Neural progenitor cell (in vitro differentiated cells): ENCODE measurements around the gene PSEN2. TPM values are rescaled to one million over a fixed set of nuclear protein-coding genes. Genes with fewer than 3 reads are reported as not detected.

ENCODE experiments used
- DNase-seq: peaks from one replicate; pipeline ENCODE4 v3.0.0-alpha.2; 2016; ENCODE audit warnings: low spot score
- H2AFZ ChIP-seq: fragments of 200-600 bp; sonication (generic); replicated peaks from 2 replicates; pipeline ENCODE4 v1.6.1; 2016; ENCODE audit warnings: antibody characterized with exemption
- H3F3A ChIP-seq: fragments of 200-600 bp; sonication (generic); 2 replicates; pipeline ENCODE4 v1.6.1; 2016; ENCODE audit warnings: antibody characterized with exemption, low read depth
- H3K27ac ChIP-seq: fragments of 200-600 bp; sonication (generic); 2 replicates; pipeline ENCODE4 v1.5.1; 2016; ENCODE audit warnings: mild to moderate bottlenecking
- H3K27me3 ChIP-seq: fragments of 200-600 bp; sonication (generic); 2 replicates; pipeline ENCODE4 v1.6.1; 2016; ENCODE audit warnings: mild to moderate bottlenecking, moderate library complexity
- H3K36me3 ChIP-seq: fragments of 200-600 bp; sonication (generic); 2 replicates; pipeline ENCODE4 v1.5.1; 2016
- H3K4me1 ChIP-seq: fragments of 200-600 bp; sonication (generic); 2 replicates; pipeline ENCODE4 v1.6.1; 2016; ENCODE audit warnings: mixed run types
- H3K4me2 ChIP-seq: fragments of 200-600 bp; sonication (generic); 2 replicates; pipeline ENCODE4 v1.6.1; 2016
- H3K4me3 ChIP-seq: fragments of 200-600 bp; sonication (generic); 2 replicates; pipeline ENCODE4 v1.5.1; 2016
- H3K79me2 ChIP-seq: fragments of 200-600 bp; sonication (generic); 2 replicates; pipeline ENCODE4 v1.6.1; 2016; ENCODE audit warnings: low read depth
- H3K9ac ChIP-seq: fragments of 200-600 bp; sonication (generic); 2 replicates; pipeline ENCODE4 v1.6.1; 2016
- H3K9me3 ChIP-seq: fragments of 200-600 bp; sonication (generic); 2 replicates; pipeline ENCODE4 v1.5.1; 2016; ENCODE audit warnings: low read depth
- H4K20me1 ChIP-seq: fragments of 200-600 bp; sonication (generic); 2 replicates; pipeline ENCODE4 v1.6.1; 2016; ENCODE audit warnings: low read depth
- H3K27ac Mint-ChIP-seq: 3 replicates; pipeline ENCODE4 v1.8.0; 2021; ENCODE audit warnings: mixed read lengths
- H3K27me3 Mint-ChIP-seq: 2 replicates; pipeline ENCODE4 v1.8.0; 2022; ENCODE audit warnings: low read depth, mild to moderate bottlenecking, inconsistent platforms, moderate library complexity, mixed read lengths; ENCODE audit not compliant: insufficient read depth
- H3K36me3 Mint-ChIP-seq: 3 replicates; pipeline ENCODE4 v1.8.0; 2021; ENCODE audit warnings: mixed read lengths
- H3K4me1 Mint-ChIP-seq: 3 replicates; pipeline ENCODE4 v1.8.0; 2021; ENCODE audit warnings: mixed read lengths
- H3K4me3 Mint-ChIP-seq: 3 replicates; pipeline ENCODE4 v1.8.0; 2021; ENCODE audit warnings: mild to moderate bottlenecking, moderate library complexity, mixed read lengths
- H3K9me3 Mint-ChIP-seq: 3 replicates; pipeline ENCODE4 v1.8.0; 2020; ENCODE audit warnings: mixed read lengths
- CTCF ChIP-seq: fragments of 200-600 bp; sonication (generic); IDR thresholded peaks from 2 replicates; pipeline ENCODE4 v1.5.1; 2017; ENCODE audit warnings: antibody characterized with exemption, mild to moderate bottlenecking
- EZH2 ChIP-seq: fragments of 200-600 bp; sonication (generic); IDR thresholded peaks from 2 replicates; pipeline ENCODE4 v1.6.1; 2017; ENCODE audit warnings: antibody characterized with exemption, mild to moderate bottlenecking, moderate library complexity
- EZH2phosphoT487 ChIP-seq: fragments of 200-600 bp; sonication (generic); IDR thresholded peaks from 2 replicates; pipeline ENCODE4 v1.6.1; 2017; ENCODE audit warnings: antibody characterized with exemption
- total RNA-seq: library from RNA; depleted of rRNA; stranded (reverse); fragments of >200 nt; gene quantifications from 2 replicates; pipeline ENCODE4 v1.2.3, GENCODE V29; 2015; ENCODE audit warnings: low replicate concordance

The PSEN2 gene
- total RNA-seq, 1 donor from 2014 or later, result 11.4 TPM

- no peaks in the 10 kb centered on the region for H3K9me3 ChIP-seq
- peaks cover 8% of the 10 kb centered on the region for H3F3A ChIP-seq
- Mint-ChIP-seq H3K27me3 (peaks cover 16% of the 10 kb centered on the region), H3K4me3 (no peak overlapping the region), H3K27ac (no peak overlapping the region), H3K4me1 (peaks cover 20% of the 10 kb centered on the region), H3K36me3 (no peaks in the 10 kb centered on the region), H3K9me3 (peaks cover 4% of the 10 kb centered on the region)
- peaks cover 8% of the 10 kb centered on the region for H4K20me1 ChIP-seq
- TF ChIP-seq CTCF (no peak), EZH2 (no peak), EZH2phosphoT487 (no peak)
- H2AFZ ChIP-seq, result no peak overlapping the region
- DNase-seq, result no peak
- H3K79me2 ChIP-seq, result peaks cover 10% of the 10 kb centered on the region
- no peak overlapping the region for H3K27ac ChIP-seq
- H3K27me3 ChIP-seq, result peaks cover 22% of the 10 kb centered on the region
- H3K36me3 ChIP-seq, result no peaks in the 10 kb centered on the region
- peaks cover 10% of the 10 kb centered on the region for H3K4me1 ChIP-seq
- H3K4me3 ChIP-seq, result no peak overlapping the region
- no peak overlapping the region for H3K4me2 ChIP-seq
- H3K9ac ChIP-seq, result no peak overlapping the region
These were observed 2.9 kb upstream of the PSEN2 start for GRCh38 chr1:226867461-226868054.

GRCh38 chr1:226868726-226869125 lies 1.7 kb upstream of the PSEN2 start:
- Histone ChIP-seq H3K27me3 (peaks cover 22% of the 10 kb centered on the region), H3K9ac (no peak overlapping the region), H3K4me1 (peaks cover 10% of the 10 kb centered on the region), H3K79me2 (peaks cover 10% of the 10 kb centered on the region), H3F3A (peaks cover 8% of the 10 kb centered on the region), H3K4me3 (no peak overlapping the region), H4K20me1 (peaks cover 8% of the 10 kb centered on the region), H3K4me2 (no peak overlapping the region), H3K36me3 (no peaks in the 10 kb centered on the region), H2AFZ (no peak overlapping the region), H3K9me3 (no peaks in the 10 kb centered on the region), H3K27ac (no peak overlapping the region)
- peaks cover 16% of the 10 kb centered on the region for H3K27me3 Mint-ChIP-seq
- no peak overlapping the region for H3K27ac Mint-ChIP-seq
- peaks cover 4% of the 10 kb centered on the region for H3K9me3 Mint-ChIP-seq
- H3K36me3 Mint-ChIP-seq, result no peaks in the 10 kb centered on the region
- no peak overlapping the region for H3K4me3 Mint-ChIP-seq
- DNase-seq, result no peak
- peaks cover 15% of the 10 kb centered on the region for H3K4me1 Mint-ChIP-seq
- no peak for TF ChIP-seq CTCF
- no peak for TF ChIP-seq EZH2
- TF ChIP-seq EZH2phosphoT487, result no peak

- no peak for DNase-seq
- Histone ChIP-seq H3K4me3 (peak overlapping the region; percentile 79), H4K20me1 (peaks cover 8% of the 10 kb centered on the region), H3K9me3 (no peaks in the 10 kb centered on the region), H3K4me2 (peak overlapping the region; percentile 95), H3K4me1 (peaks cover 10% of the 10 kb centered on the region), H3K27me3 (peaks cover 22% of the 10 kb centered on the region), H3F3A (peaks cover 8% of the 10 kb centered on the region), H3K27ac (no peak overlapping the region), H3K79me2 (peaks cover 10% of the 10 kb centered on the region), H3K36me3 (no peaks in the 10 kb centered on the region), H3K9ac (no peak overlapping the region), H2AFZ (peak overlapping the region; percentile 94)
- TF ChIP-seq EZH2, result no peak
- no peak for TF ChIP-seq EZH2phosphoT487
- no peak for TF ChIP-seq CTCF
- Mint-ChIP-seq H3K9me3 (peaks cover 4% of the 10 kb centered on the region), H3K36me3 (no peaks in the 10 kb centered on the region), H3K27ac (no peak overlapping the region), H3K4me1 (peaks cover 16% of the 10 kb centered on the region), H3K4me3 (peak overlapping the region; percentile 88), H3K27me3 (peaks cover 13% of the 10 kb centered on the region)
These were observed 403 bp upstream of the PSEN2 start for GRCh38 chr1:226870026-226870400.
